ENCODE measurements around the gene SHFL. TPM values are rescaled to one million over a fixed set of nuclear protein-coding genes. Genes with fewer than 3 reads are reported as not detected.
A peak's percentile ranks its signal among the peaks of the same experiment; 100 is the strongest.

SHFL gene
- total RNA-seq, 6 experiments from 2014 or later, result 68.5 to 119 (median 88.9) TPM

DNA sequence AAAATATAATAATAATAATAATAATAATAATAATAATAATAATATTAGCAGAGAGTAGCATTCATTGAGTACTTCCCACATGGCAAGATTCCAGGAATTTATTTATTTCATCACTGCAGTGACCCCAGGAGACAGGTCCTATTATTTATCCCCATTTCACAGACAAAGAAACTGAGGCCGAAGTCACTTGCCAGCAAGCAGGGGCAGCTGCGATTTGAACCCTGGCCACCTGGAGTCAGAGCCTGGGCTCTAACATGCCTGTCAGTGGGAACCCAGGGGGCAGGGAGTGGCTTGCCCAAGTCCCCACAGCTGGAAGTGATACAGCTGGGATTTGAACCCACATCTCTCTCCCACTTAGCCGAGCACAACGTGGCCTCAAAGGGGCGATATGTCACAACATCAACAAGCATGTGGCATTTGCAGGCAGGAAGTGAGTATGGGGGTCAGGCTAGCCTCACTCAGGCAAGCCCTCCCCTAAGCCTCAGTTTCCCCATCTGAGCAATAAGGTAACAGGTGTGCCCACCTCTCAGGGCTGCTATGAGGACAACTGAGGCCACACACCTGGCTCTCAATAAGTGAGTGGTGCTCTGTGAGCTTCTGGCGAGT lies 2.9 kb downstream of the SHFL start:
- ATAC-seq, result no peak
- Histone ChIP-seq H3K27me3 (no peaks in the 10 kb centered on the region), H3K4me3 (no peak overlapping the region), H3K27ac (no peak overlapping the region), H3K4me1 (peaks cover 0 to 37% (median 9%) of the 10 kb centered on the region in 4 donors), H3K9me3 (no peaks in the 10 kb centered on the region), H3K36me3 (peaks cover 5 to 24% (median 10%) of the 10 kb centered on the region in 4 donors)
- DNase-seq, result no peak
- intact Hi-C loops (cut with DNase I), result no loop called here
- 63% methylated on average over 1 of the region's 6 CpGs for WGBS (ENCODE audit: insufficient coverage, low coverage, low lambda C conversion rate, missing lambda C conversion rate)
- TF ChIP-seq POLR2A (IDR thresholded peaks at IDR 0.05), result no peak
- TF ChIP-seq, protein P1, sequence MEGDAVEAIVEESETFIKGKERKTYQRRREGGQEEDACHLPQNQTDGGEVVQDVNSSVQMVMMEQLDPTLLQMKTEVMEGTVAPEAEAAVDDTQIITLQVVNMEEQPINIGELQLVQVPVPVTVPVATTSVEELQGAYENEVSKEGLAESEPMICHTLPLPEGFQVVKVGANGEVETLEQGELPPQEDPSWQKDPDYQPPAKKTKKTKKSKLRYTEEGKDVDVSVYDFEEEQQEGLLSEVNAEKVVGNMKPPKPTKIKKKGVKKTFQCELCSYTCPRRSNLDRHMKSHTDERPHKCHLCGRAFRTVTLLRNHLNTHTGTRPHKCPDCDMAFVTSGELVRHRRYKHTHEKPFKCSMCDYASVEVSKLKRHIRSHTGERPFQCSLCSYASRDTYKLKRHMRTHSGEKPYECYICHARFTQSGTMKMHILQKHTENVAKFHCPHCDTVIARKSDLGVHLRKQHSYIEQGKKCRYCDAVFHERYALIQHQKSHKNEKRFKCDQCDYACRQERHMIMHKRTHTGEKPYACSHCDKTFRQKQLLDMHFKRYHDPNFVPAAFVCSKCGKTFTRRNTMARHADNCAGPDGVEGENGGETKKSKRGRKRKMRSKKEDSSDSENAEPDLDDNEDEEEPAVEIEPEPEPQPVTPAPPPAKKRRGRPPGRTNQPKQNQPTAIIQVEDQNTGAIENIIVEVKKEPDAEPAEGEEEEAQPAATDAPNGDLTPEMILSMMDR (IDR thresholded peaks at IDR 0.05), result no peak

- 37% methylated on average over 7 of the region's 15 CpGs for WGBS (ENCODE audit: insufficient coverage, low coverage, low lambda C conversion rate, missing lambda C conversion rate)
- TF ChIP-seq POLR2A (IDR thresholded peaks at IDR 0.05), result no peak
- TF ChIP-seq, protein P1 (IDR thresholded peaks at IDR 0.05), result no peak
- H3K4me3 ChIP-seq, result no peak overlapping the region
- intact Hi-C loops (cut with DNase I), result no loop called here
- DNase-seq (no peak), ATAC-seq (peak in 3 of 4 donors; percentile 2 to 40 (median 3))
- no peaks in the 10 kb centered on the region for H3K9me3 ChIP-seq
- peaks cover 5 to 24% (median 10%) of the 10 kb centered on the region in 4 donors for H3K36me3 ChIP-seq
- H3K27ac ChIP-seq, result peak overlapping the region in 2 of 3 donors; percentile 53 to 65
- no peaks in the 10 kb centered on the region for H3K27me3 ChIP-seq
- peaks cover 0 to 41% (median 12%) of the 10 kb centered on the region in 4 donors for H3K4me1 ChIP-seq
Observed at GRCh38 chr19:10089801-10090375, 3.8 kb downstream of the SHFL start.

- TF ChIP-seq, protein P1 (IDR thresholded peaks at IDR 0.05), result no peak
- no peak for TF ChIP-seq POLR2A (IDR thresholded peaks at IDR 0.05)
- Histone ChIP-seq H3K9me3 (no peaks in the 10 kb centered on the region), H3K27ac (peak overlapping the region; percentile 11 to 56 (median 53)), H3K36me3 (peaks cover 5 to 24% (median 10%) of the 10 kb centered on the region in 4 donors), H3K4me3 (peak overlapping the region in 1 of 3 donors; percentile 31), H3K4me1 (peaks cover 0 to 52% (median 15%) of the 10 kb centered on the region in 4 donors), H3K27me3 (no peaks in the 10 kb centered on the region)
- intact Hi-C loops (cut with DNase I), result no loop called here
- DNase-seq (no peak), ATAC-seq (peak in 3 of 4 donors; percentile 0 to 1 (median 0))
- WGBS (ENCODE audit: insufficient coverage, low coverage, low lambda C conversion rate, missing lambda C conversion rate), result 89% methylated on average over 11 of the region's 17 CpGs
Observed at GRCh38 chr19:10091370-10091687, 5.2 kb downstream of the SHFL start.

GRCh38 chr19:10091895-10092641 lies 6.0 kb downstream of the SHFL start:
- intact Hi-C loops (cut with DNase I), result no loop called here
- TF ChIP-seq, protein P1 (IDR thresholded peaks at IDR 0.05), result no peak
- no peak for TF ChIP-seq POLR2A (IDR thresholded peaks at IDR 0.05)
- no peak for DNase-seq
- H3K36me3 ChIP-seq, result peaks cover 5 to 24% (median 10%) of the 10 kb centered on the region in 4 donors
- no peak overlapping the region for H3K4me3 ChIP-seq
- ATAC-seq, result no peak
- no peaks in the 10 kb centered on the region for H3K9me3 ChIP-seq
- H3K4me1 ChIP-seq, result peaks cover 0 to 57% (median 17%) of the 10 kb centered on the region in 4 donors
- 52% methylated on average over 8 of the region's 13 CpGs for WGBS (ENCODE audit: insufficient coverage, low coverage, low lambda C conversion rate, missing lambda C conversion rate)
- peak overlapping the region in 1 of 3 donors; percentile 56 for H3K27ac ChIP-seq
- no peaks in the 10 kb centered on the region for H3K27me3 ChIP-seq

Measured in right lobe of liver (tissue), 6 donors.